IMR-90 (cell line): ENCODE data around the gene AZIN2. TPM values are rescaled to one million over a fixed set of nuclear protein-coding genes. Genes with fewer than 3 reads are reported as not detected.

ENCODE experiments used
- ATAC-seq: fragments of 200-7000 bp; cut with Tn5 transposase; 2 replicates; pipeline ENCODE4 v1.9.1; 2020; ENCODE audit warnings: low read depth, mild to moderate bottlenecking, moderate library complexity
- BruUV-seq: library from RNA; stranded (reverse); fragments of 400-500 nt; replicated peaks from 2 replicates; lab custom pipeline; 2021; lab: Mats Ljungman, UMichigan
- CTCF ChIA-PET: fragments of 300-600 bp; formaldehyde crosslinking; extraction: SDS; loops from one replicate; lab custom pipeline; 2021; ENCODE audit warnings: antibody characterized with exemption; lab: Yijun Ruan, JAX
- POLR2A ChIA-PET: fragments of 300-600 bp; sonication (Branson Sonifier 250); formaldehyde crosslinking; loops from one replicate; lab custom pipeline; 2022; ENCODE audit warnings: antibody characterized with exemption; ENCODE audit not compliant: unreplicated experiment; lab: Charles Lee
- DNase-seq: peaks from one replicate; pipeline ENCODE4 v3.0.0; 2013
- H2AFZ ChIP-seq: replicated peaks from 2 replicates; pipeline ENCODE3; 2013; ENCODE audit warnings: low read length, mild to moderate bottlenecking; ENCODE audit not compliant: poor library complexity
- H2AK5ac ChIP-seq: 2 replicates; pipeline ENCODE4 v1.6.1; 2013; ENCODE audit warnings: low read depth, low read length, inconsistent platforms
- H2AK9ac ChIP-seq: replicated peaks from 2 replicates; pipeline ENCODE3; 2013; ENCODE audit warnings: mild to moderate bottlenecking, low read depth, low read length, moderate library complexity; ENCODE audit not compliant: poor library complexity
- H2BK120ac ChIP-seq: 2 replicates; pipeline ENCODE4 v1.6.1; 2013; ENCODE audit warnings: low read depth, low read length, inconsistent platforms
- H2BK15ac ChIP-seq: 3 replicates; pipeline ENCODE4 v1.6.1; 2013; ENCODE audit warnings: low read depth, low read length, inconsistent platforms
- H2BK20ac ChIP-seq: 2 replicates; pipeline ENCODE4 v1.6.1; 2013; ENCODE audit warnings: low read depth, mild to moderate bottlenecking, inconsistent platforms, low read length, moderate library complexity
- H2BK5ac ChIP-seq: 2 replicates; pipeline ENCODE4 v1.6.1; 2013; ENCODE audit warnings: mild to moderate bottlenecking, low read depth, low read length, inconsistent platforms; ENCODE audit not compliant: poor library complexity, severe bottlenecking
- H3K14ac ChIP-seq: replicated peaks from 2 replicates; pipeline ENCODE4 v1.6.1; 2013; ENCODE audit warnings: low read depth, low read length, inconsistent platforms
- H3K18ac ChIP-seq: 2 replicates; pipeline ENCODE4 v1.6.1; 2013; ENCODE audit warnings: low read depth, low read length, control low read depth
- H3K23ac ChIP-seq: 2 replicates; pipeline ENCODE4 v1.6.1; 2013; ENCODE audit warnings: low read depth, low read length, inconsistent platforms
- H3K27ac ChIP-seq: 2 replicates; pipeline ENCODE4 v1.5.1; 2013; ENCODE audit warnings: mild to moderate bottlenecking, control low read depth, low read length; ENCODE audit not compliant: insufficient read depth
- H3K27me3 ChIP-seq: 2 replicates; pipeline ENCODE4 v1.6.1; 2013; ENCODE audit warnings: low read length; ENCODE audit not compliant: control insufficient read depth, insufficient read depth
- H3K36me3 ChIP-seq: 2 replicates; pipeline ENCODE4 v1.6.1; 2013; ENCODE audit warnings: low read length, mixed read lengths; ENCODE audit not compliant: control insufficient read depth, insufficient read depth
- H3K4ac ChIP-seq: 2 replicates; pipeline ENCODE4 v1.6.1; 2013; ENCODE audit warnings: low read depth, low read length, inconsistent platforms
- H3K4me1 ChIP-seq: 2 replicates; pipeline ENCODE4 v1.6.1; 2013; ENCODE audit warnings: low read length, mixed read lengths; ENCODE audit not compliant: control insufficient read depth, insufficient read depth
- H3K4me2 ChIP-seq: 2 replicates; pipeline ENCODE4 v1.6.1; 2013; ENCODE audit warnings: low read depth, mild to moderate bottlenecking, control low read depth, low read length, moderate library complexity
- H3K4me3 ChIP-seq: 2 replicates; pipeline ENCODE4 v1.5.1; 2013; ENCODE audit warnings: low read depth, mild to moderate bottlenecking, control low read depth, low read length, moderate library complexity; ENCODE audit not compliant: insufficient read depth
- H3K56ac ChIP-seq: 2 replicates; pipeline ENCODE4 v1.6.1; 2013; ENCODE audit warnings: low read length, inconsistent platforms; ENCODE audit not compliant: insufficient read depth; ENCODE audit errors: extremely low read depth
- H3K79me1 ChIP-seq, 2 experiments: 2 replicates each; pipeline ENCODE4 v1.6.1; 2013; ENCODE audit warnings: low read length in 2 of 2, inconsistent platforms in 1 of 2, low read depth in 1 of 2
- H3K9ac ChIP-seq: 2 replicates; pipeline ENCODE4 v1.6.1; 2013; ENCODE audit warnings: low read depth, low read length, control low read depth
- H3K9me1 ChIP-seq: 2 replicates; pipeline ENCODE4 v1.6.1; 2013; ENCODE audit warnings: low read length, inconsistent platforms; ENCODE audit not compliant: insufficient read depth
- H3K9me3 ChIP-seq: 2 replicates; pipeline ENCODE4 v1.6.1; 2013; ENCODE audit warnings: low read length; ENCODE audit not compliant: control insufficient read depth, insufficient read depth
- H4K20me1 ChIP-seq: 2 replicates; pipeline ENCODE4 v1.6.1; 2013; ENCODE audit warnings: low read length, inconsistent platforms; ENCODE audit not compliant: insufficient read depth
- H4K5ac ChIP-seq: 2 replicates; pipeline ENCODE4 v1.6.1; 2013; ENCODE audit warnings: mild to moderate bottlenecking, low read depth, low read length, control low read depth
- H4K8ac ChIP-seq, 2 experiments: 2 replicates each; pipeline ENCODE4 v1.6.1; 2013; ENCODE audit warnings: low read depth in 2 of 2, low read length in 2 of 2, control low read depth in 1 of 2, inconsistent platforms in 1 of 2
- H4K91ac ChIP-seq: 2 replicates; pipeline ENCODE4 v1.6.1; 2013; ENCODE audit warnings: low read depth, low read length, inconsistent platforms; ENCODE audit not compliant: insufficient read depth
- RAD21 ChIP-seq: IDR thresholded peaks from 2 replicates; pipeline ENCODE4 v1.6.1; 2012; ENCODE audit warnings: low read length, improper control_type of control experiment
- WGBS, 2 experiments: methylation state at CpG; one replicate each; pipeline versions ENCODE4 v1.1.5 to v1.1.7; 2013; ENCODE audit warnings: missing lambda C conversion rate in 2 of 2; ENCODE audit not compliant: insufficient read length in 1 of 2; ENCODE audit errors: extremely low coverage in 2 of 2; 5-methylcytosine and 5-hydroxymethylcytosine counted together
- dilution Hi-C: fragments of 300-500 bp; cut with HindIII; formaldehyde crosslinking; loops from one replicate; pipeline ENCODE4 v1.14.3; 2018; ENCODE audit warnings: low sequenced_read_pairs; ENCODE audit not compliant: unreplicated experiment
- in situ Hi-C: fragments of 300-500 bp; cut with MboI; formaldehyde crosslinking; loops from 3 replicates; pipeline ENCODE4 v1.14.3; 2019; ENCODE audit warnings: low sequenced_read_pairs, inconsistent platforms, mixed read lengths
- intact Hi-C: fragments of 100-400 bp; cut with micrococcal nuclease; formaldehyde crosslinking; loops from 2 replicates; pipeline ENCODE4 v1.10.0; 2022
- polyA plus RNA-seq, 3 experiments: library from polyadenylated mRNA; depleted of rRNA; stranded (reverse); fragments of >200 nt; gene quantifications; 2 replicates each; pipeline ENCODE4 v1.2.3, GENCODE V29; 2012; ENCODE audit warnings: low replicate concordance in 1 of 3
- total RNA-seq: library from RNA; depleted of rRNA; stranded (reverse); fragments of >200 nt; gene quantifications from 2 replicates; pipeline ENCODE4 v1.2.3, GENCODE V29; 2012
- TF ChIP-seq, protein P1 (sequence below): conservative IDR thresholded peaks from 2 replicates; pipeline ENCODE4 v1.5.1; 2012; ENCODE audit warnings: mild to moderate bottlenecking, low read depth, low read length, improper control_type of control experiment

Gene AZIN2
- total and polyA plus RNA-seq, 2 of the 4 experiments (the other 2 are of a cell fraction), result 4.7 to 8.9 TPM

DNA sequence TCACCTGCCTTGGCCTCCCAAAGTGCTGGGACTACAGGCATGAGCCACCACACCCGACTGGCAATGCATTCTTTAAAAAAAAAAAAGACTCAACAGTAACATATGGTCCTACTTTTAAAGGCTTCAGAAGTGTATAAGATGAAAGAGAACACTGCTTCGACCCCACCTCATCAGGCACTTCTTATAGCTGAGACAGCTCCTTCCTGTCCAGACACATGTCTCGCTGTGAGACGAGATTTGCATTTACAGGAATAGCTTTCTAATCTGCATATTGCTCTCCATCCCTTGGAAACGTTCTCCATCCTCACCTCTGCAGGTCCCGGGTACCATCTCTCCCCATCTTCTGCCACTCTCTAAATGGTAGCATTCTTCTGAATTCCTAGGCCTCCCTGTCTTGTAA is 6.7 kb downstream of the AZIN2 start:
- Histone ChIP-seq H3K4ac (no peak overlapping the region), H2BK20ac (no peak overlapping the region), H2BK120ac (no peak overlapping the region), H3K23ac (no peak overlapping the region), H3K36me3 (peaks cover 2% of the 10 kb centered on the region; the same call in 1 of the 2 replicates), H3K14ac (no peak overlapping the region), H4K8ac (no peak overlapping the region), H3K9me1 (peaks cover 7% of the 10 kb centered on the region), H4K91ac (no peak overlapping the region), H4K20me1 (0 out of 2 replicates have a peak, but pooled peaks cover 3% of the 10 kb centered on the region), H2AK5ac (no peak overlapping the region), H2BK5ac (no peak overlapping the region), H3K9ac (no peak overlapping the region), H3K4me1 (peaks cover 9% of the 10 kb centered on the region), H2BK15ac (no peak overlapping the region), H3K9me3 (no peaks in the 10 kb centered on the region), H3K27ac (no peak overlapping the region), H3K4me3 (no peak overlapping the region), H4K5ac (no peak overlapping the region), H2AFZ (no peak overlapping the region), H3K79me1 (peaks cover 2 to 30% of the 10 kb centered on the region in 2 experiments; a peak in 3 of 4 replicates), H3K18ac (no peak overlapping the region), H3K27me3 (no peaks in the 10 kb centered on the region), H2AK9ac (no peak overlapping the region), H3K4me2 (no peak overlapping the region), H3K56ac (no peak overlapping the region)
- dilution Hi-C loops, result no loop called here
- ChIA-PET POLR2A (interaction anchor here (0.6 kb wide), 1 partner anchor 12 kb away, joined by 7 read pairs; no protein-coding TSS in a partner anchor), CTCF (interaction anchor here (2.2 kb wide), 1 partner anchor 39 kb away, joined by 5 read pairs; no protein-coding TSS in a partner anchor)
- intact Hi-C loops, result loop anchor here (5.0 to 10.0 kb wide), 2 partner anchors 263 to 640 kb away; no protein-coding TSS in a partner anchor
- in situ Hi-C loops, result loop anchor here (25.0 kb wide), 1 partner anchor 525 kb away; no protein-coding TSS in a partner anchor
- ATAC-seq, result no peak
- BruUV-seq, result no TSS peak
- TF ChIP-seq, protein P1, sequence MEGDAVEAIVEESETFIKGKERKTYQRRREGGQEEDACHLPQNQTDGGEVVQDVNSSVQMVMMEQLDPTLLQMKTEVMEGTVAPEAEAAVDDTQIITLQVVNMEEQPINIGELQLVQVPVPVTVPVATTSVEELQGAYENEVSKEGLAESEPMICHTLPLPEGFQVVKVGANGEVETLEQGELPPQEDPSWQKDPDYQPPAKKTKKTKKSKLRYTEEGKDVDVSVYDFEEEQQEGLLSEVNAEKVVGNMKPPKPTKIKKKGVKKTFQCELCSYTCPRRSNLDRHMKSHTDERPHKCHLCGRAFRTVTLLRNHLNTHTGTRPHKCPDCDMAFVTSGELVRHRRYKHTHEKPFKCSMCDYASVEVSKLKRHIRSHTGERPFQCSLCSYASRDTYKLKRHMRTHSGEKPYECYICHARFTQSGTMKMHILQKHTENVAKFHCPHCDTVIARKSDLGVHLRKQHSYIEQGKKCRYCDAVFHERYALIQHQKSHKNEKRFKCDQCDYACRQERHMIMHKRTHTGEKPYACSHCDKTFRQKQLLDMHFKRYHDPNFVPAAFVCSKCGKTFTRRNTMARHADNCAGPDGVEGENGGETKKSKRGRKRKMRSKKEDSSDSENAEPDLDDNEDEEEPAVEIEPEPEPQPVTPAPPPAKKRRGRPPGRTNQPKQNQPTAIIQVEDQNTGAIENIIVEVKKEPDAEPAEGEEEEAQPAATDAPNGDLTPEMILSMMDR, result no peak
- TF ChIP-seq RAD21, result no peak
- 72% methylated on average over 5 of the region's 6 CpGs; no CpG with 5 or more reads in 1 of the 2 experiments for WGBS, 2 experiments
- DNase-seq, result no peak
